GM12891 (cell line): ENCODE measurements around the gene MYRF.

Source experiments
- DNase-seq: peaks from one replicate; pipeline ENCODE4 v3.0.0; 2011; ENCODE audit warnings: low spot score; ENCODE audit not compliant: insufficient read length
- FAIRE-seq: peaks from 2 replicates; lab custom pipeline; 2011; peaks lifted over from hg19 to GRCh38; lab: Jason Lieb, UNC
- PAX5 ChIP-seq: IDR thresholded peaks from 2 replicates; pipeline ENCODE4 v1.6.1; 2011; ENCODE audit warnings: low read length, moderate library complexity, mild to moderate bottlenecking; ENCODE audit not compliant: insufficient read depth, severe bottlenecking
- POLR2A ChIP-seq: IDR thresholded peaks from 2 replicates; pipeline ENCODE4 v1.6.1; 2011; ENCODE audit warnings: low read depth, low read length, control low read depth
- POLR2AphosphoS5 ChIP-seq: IDR thresholded peaks from 2 replicates; pipeline ENCODE4 v1.6.1; 2011; ENCODE audit warnings: low read depth, low read length, control low read depth
- POU2F2 ChIP-seq: IDR thresholded peaks from 2 replicates; pipeline ENCODE4 v1.6.1; 2011; ENCODE audit warnings: low read depth, mild to moderate bottlenecking, control low read depth, low read length, moderate library complexity
- SPI1 ChIP-seq: IDR thresholded peaks from 2 replicates; pipeline ENCODE4 v1.6.1; 2011; ENCODE audit warnings: low read depth, low read length, control low read depth
- TAF1 ChIP-seq: IDR thresholded peaks from 2 replicates; pipeline ENCODE4 v1.6.1; 2011; ENCODE audit warnings: low read depth, low read length, control low read depth

Gene MYRF

DNA sequence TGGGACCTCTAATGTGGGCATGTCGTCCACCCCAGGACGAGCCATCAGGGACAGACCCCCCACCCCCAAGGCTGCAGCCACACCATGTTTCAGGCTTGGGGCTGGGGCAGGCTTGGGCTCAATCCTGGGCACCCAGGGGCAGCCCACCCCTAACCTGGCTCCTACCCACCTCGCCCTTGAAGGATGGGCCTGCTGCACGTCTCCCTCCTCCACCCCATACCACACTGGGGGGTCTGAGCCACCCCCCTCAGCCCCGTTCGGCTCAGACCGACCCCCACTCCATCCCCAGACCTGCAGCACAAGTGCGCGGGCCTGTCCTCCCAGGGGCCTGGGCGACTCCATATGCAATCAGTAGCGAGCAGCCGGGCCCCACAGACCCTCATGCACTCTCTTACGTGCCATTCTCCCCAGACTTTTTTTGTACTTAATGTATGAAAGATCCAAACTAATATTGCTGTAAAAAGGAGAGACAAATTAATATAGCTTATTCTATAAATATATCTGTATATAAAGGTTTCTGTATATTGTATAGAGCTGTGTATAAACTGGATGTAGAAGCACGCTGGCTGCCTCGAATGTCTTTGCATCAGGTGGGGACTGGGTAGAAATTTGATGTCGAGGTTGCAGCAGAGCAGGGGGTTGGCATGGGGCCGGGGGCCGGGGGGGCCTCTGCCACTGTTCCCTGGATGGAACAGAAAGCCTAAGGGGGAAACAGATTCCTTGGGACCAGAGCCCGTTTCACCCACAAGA is 5.8 kb upstream of the MYRF start:
- TF ChIP-seq POLR2AphosphoS5 = no peak
- TF ChIP-seq TAF1 = no peak
- no peak for TF ChIP-seq POU2F2
- no peak for TF ChIP-seq POLR2A
- no peak for TF ChIP-seq SPI1
- TF ChIP-seq PAX5 = no peak
- DNase-seq (no peak), FAIRE-seq (no peak)

DNA sequence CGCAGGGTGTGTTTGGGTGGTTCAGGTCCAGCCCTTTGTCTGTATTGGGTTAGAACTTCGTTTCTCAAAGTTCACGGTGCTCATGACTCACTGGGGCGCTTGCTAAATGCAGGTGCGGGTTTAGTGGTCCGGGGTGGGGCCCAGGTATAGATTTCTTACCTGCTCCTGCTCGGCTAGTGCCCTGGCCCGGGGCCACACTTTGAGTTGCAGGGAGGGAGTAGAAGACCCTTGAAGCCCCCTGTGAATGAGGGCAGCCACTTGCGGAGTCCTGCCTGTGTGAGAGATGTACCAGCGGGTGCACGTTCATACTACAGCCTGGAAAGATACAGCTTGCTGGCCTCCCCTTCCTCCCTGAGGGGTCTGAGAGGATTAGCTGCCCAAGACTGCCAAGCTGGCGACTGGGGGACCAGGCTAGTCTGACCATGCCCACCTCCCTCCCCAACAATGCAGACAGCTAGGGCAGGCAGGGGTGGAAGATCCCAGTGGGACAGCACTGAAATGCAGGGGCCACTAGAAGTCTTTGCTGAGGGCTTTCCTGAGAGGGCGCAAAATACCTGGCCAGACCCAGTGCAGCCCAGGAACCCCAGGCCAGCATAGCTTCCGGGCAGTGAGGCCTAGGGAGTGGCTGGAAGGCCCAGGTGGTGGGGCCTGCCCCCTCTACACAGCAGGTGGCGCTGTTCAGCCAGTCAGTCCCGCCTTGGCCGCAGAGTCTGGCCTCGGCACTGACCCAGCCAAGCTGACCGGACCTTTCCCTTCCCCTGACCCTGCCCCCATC is 5.1 kb upstream of the MYRF start:
- peak; percentile 81 for DNase-seq
- TF ChIP-seq TAF1 (no peak), PAX5 (no peak), POLR2AphosphoS5 (no peak), POU2F2 (no peak), SPI1 (no peak)
- peak; percentile 48 for FAIRE-seq

DNA sequence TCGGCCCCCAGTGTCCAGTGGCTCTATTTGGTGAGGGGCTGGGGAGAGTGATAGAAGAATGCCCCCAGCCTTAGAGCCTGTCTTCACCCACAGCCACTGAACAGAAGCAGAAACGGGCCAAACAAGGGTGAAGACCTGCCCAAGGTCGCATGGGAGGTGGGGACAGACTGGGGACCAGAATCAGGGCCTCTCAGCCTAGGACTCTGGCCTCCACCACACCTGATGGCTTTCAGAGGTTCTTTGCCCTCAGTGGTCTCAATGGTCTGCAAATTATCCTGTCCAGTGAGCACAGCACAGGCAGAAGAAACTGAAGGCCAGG is 4.5 kb upstream of the MYRF start:
- DNase-seq (no peak), FAIRE-seq (no peak)
- no peak for TF ChIP-seq PAX5
- no peak for TF ChIP-seq POU2F2
- no peak for TF ChIP-seq TAF1
- no peak for TF ChIP-seq POLR2A
- no peak for TF ChIP-seq SPI1
- no peak for TF ChIP-seq POLR2AphosphoS5

- TF ChIP-seq TAF1 (no peak), SPI1 (no peak), POLR2A (no peak), POLR2AphosphoS5 (no peak), POU2F2 (no peak), PAX5 (no peak)
- FAIRE-seq = no peak
- no peak for DNase-seq
Measured at GRCh38 chr11:61749591-61750217, 2.7 kb upstream of the MYRF start.

DNA sequence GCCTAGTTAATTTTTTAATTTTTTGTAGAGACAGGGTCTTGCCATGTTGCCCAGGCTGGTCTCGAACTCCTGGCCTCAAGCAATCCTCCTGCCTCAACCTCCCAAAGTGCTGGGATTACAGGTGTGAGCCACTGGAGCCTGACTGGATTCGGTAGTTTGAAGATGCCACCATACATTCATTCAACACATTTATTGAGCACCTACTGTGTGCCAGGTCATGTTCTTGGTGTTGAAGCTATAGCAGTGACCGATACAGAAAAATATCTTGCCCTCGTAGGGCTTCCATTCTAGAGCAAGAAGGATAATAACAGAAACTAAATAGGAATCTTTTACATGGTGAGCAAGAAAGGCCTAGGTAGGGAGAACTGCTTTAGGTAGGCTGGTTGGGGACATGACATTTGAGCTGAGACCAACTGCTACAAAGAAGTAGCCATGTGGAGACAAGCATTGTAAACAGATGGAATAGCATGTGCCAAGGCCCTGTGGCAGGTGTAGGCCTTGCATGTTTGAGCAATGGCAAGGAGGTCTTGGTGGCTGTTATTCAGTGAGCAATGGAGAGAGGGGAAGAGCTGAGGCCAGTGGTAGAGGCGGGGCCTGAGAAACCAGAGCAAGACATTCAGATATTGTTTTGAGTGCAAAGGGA is 1.7 kb upstream of the MYRF start:
- DNase-seq = no peak
- no peak for TF ChIP-seq POLR2A
- no peak for TF ChIP-seq POLR2AphosphoS5
- TF ChIP-seq POU2F2 = no peak
- TF ChIP-seq PAX5 = no peak
- no peak for TF ChIP-seq SPI1
- no peak for TF ChIP-seq TAF1
- no peak for FAIRE-seq

GRCh38 chr11:61751384-61751783 is 1.1 kb upstream of the MYRF start:
- TF ChIP-seq POLR2A (no peak), TAF1 (no peak), POLR2AphosphoS5 (no peak), POU2F2 (no peak), SPI1 (no peak), PAX5 (no peak)
- no peak for FAIRE-seq
- no peak for DNase-seq

DNA sequence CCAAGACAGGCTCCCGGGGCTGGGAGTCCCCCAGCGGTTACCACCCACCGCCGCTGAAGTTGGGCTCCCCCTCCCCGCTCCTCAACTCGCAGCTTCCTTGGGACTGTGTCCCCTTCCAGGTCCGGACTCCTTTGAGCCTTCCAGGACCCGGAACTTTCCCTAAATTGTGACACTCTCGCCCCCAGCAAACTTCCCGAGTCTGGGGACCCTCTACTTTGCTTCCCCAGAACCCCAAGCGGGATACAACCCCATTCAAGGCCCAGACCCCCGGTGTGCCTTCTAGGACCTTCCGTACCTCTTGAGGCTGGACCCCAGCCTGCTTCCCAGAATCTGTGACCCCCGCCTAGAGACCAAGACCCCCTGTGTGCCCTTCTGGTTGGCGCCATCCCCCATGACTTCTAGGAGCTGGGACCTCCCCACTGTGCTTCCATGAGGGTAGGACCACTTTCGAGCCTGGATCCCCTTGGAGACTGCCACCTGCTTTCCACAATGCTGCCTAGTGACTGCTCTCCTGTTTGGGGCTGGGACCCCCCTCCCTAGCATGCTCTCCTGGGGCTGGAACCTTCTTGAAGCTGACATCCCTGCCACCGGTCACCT is 587 bp downstream of the MYRF start:
- DNase-seq = no peak
- FAIRE-seq = no peak
- no peak for TF ChIP-seq POU2F2
- no peak for TF ChIP-seq POLR2AphosphoS5
- no peak for TF ChIP-seq SPI1
- no peak for TF ChIP-seq POLR2A
- TF ChIP-seq PAX5 = no peak
- TF ChIP-seq TAF1 = no peak

GRCh38 chr11:61753672-61754071 is 1.2 kb downstream of the MYRF start:
- TF ChIP-seq POLR2A = no peak
- no peak for TF ChIP-seq POLR2AphosphoS5
- TF ChIP-seq SPI1 = no peak
- no peak for TF ChIP-seq POU2F2
- FAIRE-seq (no peak), DNase-seq (no peak)
